Activated CD8-positive, alpha-beta T cell treated with anti-CD3 and anti-CD28 coated beads for 36 hours (primary cell): ENCODE measurements around the gene PCDHB10. TPM values are rescaled to one million over a fixed set of nuclear protein-coding genes. Genes with fewer than 3 reads are reported as not detected.
"Not testable (repeated sequence)": the region's sequence is repeated elsewhere in the genome, so short reads cannot be mapped to it uniquely, and the experiment has no call there.

Experiments
- ATAC-seq: fragments of 200-7000 bp; cut with Tn5 transposase; one replicate; pipeline ENCODE4 v1.10.0; 2021; ENCODE audit warnings: mild to moderate bottlenecking, moderate library complexity
- CTCF ChIA-PET: fragments of 350-600 bp; sonication (Branson Sonifier 250); formaldehyde crosslinking; loops from one replicate; lab custom pipeline; 2021; ENCODE audit warnings: antibody characterized with exemption; lab: Charles Lee
- POLR2A ChIA-PET: fragments of 350-600 bp; sonication (Branson Sonifier 250); formaldehyde crosslinking; loops from one replicate; lab custom pipeline; 2021; ENCODE audit warnings: antibody characterized with exemption; lab: Charles Lee
- DNase-seq: peaks from one replicate; pipeline ENCODE4 v3.0.0-alpha.2; 2020
- H3K27ac Mint-ChIP-seq: one replicate; pipeline ENCODE4 v1.8.0; 2021; ENCODE audit warnings: mild to moderate bottlenecking, mixed read lengths
- H3K27me3 Mint-ChIP-seq: one replicate; pipeline ENCODE4 v1.8.0; 2021; ENCODE audit warnings: mixed read lengths
- H3K36me3 Mint-ChIP-seq: one replicate; pipeline ENCODE4 v1.8.0; 2021; ENCODE audit warnings: low read depth, mixed read lengths
- H3K4me1 Mint-ChIP-seq: one replicate; pipeline ENCODE4 v1.8.0; 2021; ENCODE audit warnings: low read depth, mixed read lengths
- H3K4me3 Mint-ChIP-seq: one replicate; pipeline ENCODE4 v1.8.0; 2021; ENCODE audit warnings: mild to moderate bottlenecking, moderate library complexity, mixed read lengths
- H3K9me3 Mint-ChIP-seq: one replicate; pipeline ENCODE4 v1.8.0; 2021; ENCODE audit warnings: mixed read lengths
- CTCF ChIP-seq: fragments of 200-600 bp; IDR thresholded peaks from one replicate; pipeline ENCODE4 v1.8.0; 2022; ENCODE audit warnings: antibody characterized with exemption, mild to moderate bottlenecking
- intact Hi-C: fragments of 100-400 bp; cut with micrococcal nuclease; formaldehyde crosslinking; loops from one replicate; pipeline ENCODE4 v1.10.0; 2022
- total RNA-seq, 2 experiments: library from RNA; stranded (reverse); gene quantifications; one replicate each; pipeline ENCODE4 v1.2.3, GENCODE V29; 2021

Gene PCDHB10
- total RNA-seq, 2 experiments from 2014 or later = not detected

- Mint-ChIP-seq H3K27me3 (peaks cover 32% of the 10 kb centered on the region), H3K9me3 (peaks cover 32% of the 10 kb centered on the region), H3K4me3 (no peak overlapping the region), H3K27ac (no peak overlapping the region), H3K4me1 (no peaks in the 10 kb centered on the region), H3K36me3 (peaks cover 3% of the 10 kb centered on the region)
- ChIA-PET POLR2A (no interaction called here), CTCF (interaction anchor here (1.0 to 2.7 kb wide), 3 partner anchors 9 to 46 kb away, joined by 4 to 12 read pairs (median 6); partner anchors contain the start of genes PCDHB6 and PCDHB9)
- DNase-seq (no peak), ATAC-seq (no peak)
- TF ChIP-seq CTCF = no peak
- intact Hi-C loops = no loop called here
Observed at GRCh38 chr5:141196363-141196762, 4.2 kb downstream of the PCDHB10 start.

DNA sequence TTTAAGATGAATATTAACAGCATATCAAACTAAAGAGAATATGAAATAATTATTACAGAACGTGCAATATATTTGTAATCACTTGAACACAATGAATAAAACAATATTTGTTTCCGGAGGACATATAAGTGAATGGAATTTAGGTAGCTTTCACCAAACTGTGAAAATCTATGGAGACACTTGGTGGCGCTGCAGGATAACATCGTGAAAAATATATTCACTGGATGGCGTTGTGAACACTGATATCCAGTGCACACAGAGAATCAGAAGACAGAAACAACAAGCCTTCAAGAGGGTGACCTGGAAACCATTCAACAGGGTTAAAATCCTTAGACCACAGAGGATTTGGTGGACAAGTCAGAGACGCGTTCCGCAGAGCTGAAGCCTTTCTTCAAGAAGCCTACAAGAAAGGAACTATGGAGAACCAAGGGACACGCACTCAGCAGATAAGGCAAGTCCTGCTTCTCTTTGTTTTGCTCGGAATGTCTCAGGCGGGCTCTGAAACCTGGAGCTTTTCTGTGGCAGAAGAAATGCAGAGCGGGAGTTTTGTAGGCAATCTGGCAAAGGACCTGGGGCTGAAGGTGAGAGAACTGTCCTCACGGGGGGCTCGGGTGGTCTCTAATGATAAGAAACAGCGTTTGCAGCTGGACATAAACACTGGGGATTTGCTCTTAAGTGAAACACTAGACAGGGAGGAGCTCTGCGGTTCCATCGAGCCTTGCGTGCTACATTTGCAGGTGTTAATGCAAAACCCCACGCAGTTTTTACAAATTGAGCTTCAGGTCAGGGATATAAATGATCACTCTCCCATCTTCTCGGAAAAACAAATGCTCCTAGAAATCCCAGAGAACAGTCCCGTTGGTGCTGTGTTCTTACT, 7.4 kb downstream of the PCDHB10 start, which contains the start of gene PCDHB11:
TSS of gene PCDHB11 (plus strand) at position 269 of the 877 bp plus-strand sequence. CDS start at position 417, 148 bp downstream.
- H3K36me3 Mint-ChIP-seq = no peaks in the 10 kb centered on the region
- intact Hi-C loops = no loop called here
- peaks cover 16% of the 10 kb centered on the region for H3K27me3 Mint-ChIP-seq
- no peaks in the 10 kb centered on the region for H3K4me1 Mint-ChIP-seq
- no peak for TF ChIP-seq CTCF
- H3K4me3 Mint-ChIP-seq = no peak within 1 kb of the TSS
- no peak within 1 kb of the TSS for H3K27ac Mint-ChIP-seq
- DNase-seq = peak; percentile 13
- POLR2A ChIA-PET = no interaction called here
- H3K9me3 Mint-ChIP-seq = peaks cover 28% of the 10 kb centered on the region
- CTCF ChIA-PET = interaction anchor here (0.7 to 2.2 kb wide), 11 partner anchors 9 to 358 kb away, joined by 3 to 10 read pairs (median 3); partner anchors contain the start of genes PCDHB14, PCDHB9 and TAF7
- ATAC-seq = no peak

GRCh38 chr5:141201126-141201525, 9.0 kb downstream of the PCDHB10 start:
- H3K4me1 Mint-ChIP-seq, H3K27ac Mint-ChIP-seq, DNase-seq, POLR2A ChIA-PET, intact Hi-C loops, H3K4me3 Mint-ChIP-seq, ATAC-seq, H3K36me3 Mint-ChIP-seq, CTCF ChIA-PET: not testable (repeated sequence)
- peaks cover 25% of the 10 kb centered on the region for H3K9me3 Mint-ChIP-seq
- peaks cover 16% of the 10 kb centered on the region for H3K27me3 Mint-ChIP-seq

DNA sequence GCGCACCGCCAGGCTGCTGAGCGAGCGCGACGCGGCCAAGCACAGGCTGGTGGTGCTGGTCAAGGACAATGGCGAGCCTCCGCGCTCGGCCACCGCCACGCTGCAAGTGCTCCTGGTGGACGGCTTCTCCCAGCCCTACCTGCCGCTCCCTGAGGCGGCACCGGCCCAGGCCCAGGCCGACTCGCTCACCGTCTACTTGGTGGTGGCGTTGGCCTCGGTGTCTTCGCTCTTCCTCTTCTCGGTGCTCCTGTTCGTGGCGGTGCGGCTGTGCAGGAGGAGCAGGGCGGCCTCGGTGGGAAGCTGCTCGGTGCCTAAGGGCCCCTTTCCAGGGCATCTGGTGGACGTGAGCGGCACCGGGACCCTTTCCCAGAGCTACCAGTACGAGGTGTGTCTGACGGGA, 9.5 kb downstream of the PCDHB10 start:
- H3K36me3 Mint-ChIP-seq, H3K4me3 Mint-ChIP-seq, H3K4me1 Mint-ChIP-seq, DNase-seq, POLR2A ChIA-PET, ATAC-seq, H3K27ac Mint-ChIP-seq, intact Hi-C loops, CTCF ChIA-PET: not testable (repeated sequence)
- peaks cover 21% of the 10 kb centered on the region for H3K9me3 Mint-ChIP-seq
- peaks cover 19% of the 10 kb centered on the region for H3K27me3 Mint-ChIP-seq

GRCh38 chr5:141208478-141208877, 16.3 kb downstream of the PCDHB10 start, which contains the start of gene PCDHB12:
Gene PCDHB12 (plus strand): TSS chr5:141208719. CDS start chr5:141208908, 189 bp downstream.
- Mint-ChIP-seq H3K27me3 (peaks cover 37% of the 10 kb centered on the region), H3K36me3 (peaks cover 3% of the 10 kb centered on the region), H3K4me1 (no peaks in the 10 kb centered on the region), H3K27ac (no peak within 1 kb of the TSS), H3K9me3 (peaks cover 2% of the 10 kb centered on the region), H3K4me3 (no peak within 1 kb of the TSS)
- TF ChIP-seq CTCF = peak; percentile 44
- CTCF ChIA-PET = interaction anchor here (0.7 to 1.7 kb wide), 10 partner anchors 9 to 349 kb away, joined by 3 to 7 read pairs (median 4); partner anchors contain the start of genes PCDHB14, PCDHB15, PCDHGB7 and TAF7
- DNase-seq (peak; percentile 33), ATAC-seq (no peak)
- POLR2A ChIA-PET = no interaction called here
- intact Hi-C loops = no loop called here

DNA sequence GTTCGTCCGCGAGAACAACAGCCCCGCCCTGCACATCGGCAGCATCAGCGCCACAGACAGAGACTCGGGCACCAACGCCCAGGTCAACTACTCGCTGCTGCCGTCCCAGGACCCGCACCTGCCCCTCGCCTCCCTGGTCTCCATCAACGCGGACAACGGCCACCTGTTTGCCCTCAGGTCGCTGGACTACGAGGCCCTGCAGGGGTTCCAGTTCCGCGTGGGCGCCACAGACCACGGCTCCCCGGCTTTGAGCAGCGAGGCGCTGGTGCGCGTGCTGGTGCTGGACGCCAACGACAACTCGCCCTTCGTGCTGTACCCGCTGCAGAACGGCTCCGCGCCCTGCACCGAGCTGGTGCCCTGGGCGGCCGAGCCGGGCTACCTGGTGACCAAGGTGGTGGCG, 18.1 kb downstream of the PCDHB10 start:
- DNase-seq, intact Hi-C loops, H3K27ac Mint-ChIP-seq, H3K4me3 Mint-ChIP-seq, ATAC-seq, POLR2A ChIA-PET, H3K36me3 Mint-ChIP-seq, H3K9me3 Mint-ChIP-seq, H3K4me1 Mint-ChIP-seq, CTCF ChIA-PET: not testable (repeated sequence)
- H3K27me3 Mint-ChIP-seq = peaks cover 49% of the 10 kb centered on the region

DNA sequence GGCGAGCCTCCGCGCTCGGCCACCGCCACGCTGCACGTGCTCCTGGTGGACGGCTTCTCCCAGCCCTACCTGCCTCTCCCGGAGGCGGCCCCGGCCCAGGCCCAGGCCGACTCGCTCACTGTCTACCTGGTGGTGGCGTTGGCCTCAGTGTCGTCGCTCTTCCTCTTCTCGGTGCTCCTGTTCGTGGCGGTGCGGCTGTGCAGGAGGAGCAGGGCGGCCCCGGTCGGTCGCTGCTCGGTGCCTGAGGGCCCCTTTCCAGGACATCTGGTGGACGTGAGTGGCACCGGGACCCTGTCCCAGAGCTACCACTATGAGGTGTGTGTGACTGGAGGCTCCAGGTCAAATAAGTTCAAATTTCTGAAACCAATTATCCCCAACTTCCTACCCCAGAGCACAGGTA, 18.7 kb downstream of the PCDHB10 start:
- POLR2A ChIA-PET, intact Hi-C loops, H3K4me1 Mint-ChIP-seq, H3K9me3 Mint-ChIP-seq, H3K36me3 Mint-ChIP-seq, H3K27ac Mint-ChIP-seq, ATAC-seq, H3K4me3 Mint-ChIP-seq, DNase-seq, CTCF ChIA-PET: not testable (repeated sequence)
- H3K27me3 Mint-ChIP-seq = peaks cover 51% of the 10 kb centered on the region

DNA sequence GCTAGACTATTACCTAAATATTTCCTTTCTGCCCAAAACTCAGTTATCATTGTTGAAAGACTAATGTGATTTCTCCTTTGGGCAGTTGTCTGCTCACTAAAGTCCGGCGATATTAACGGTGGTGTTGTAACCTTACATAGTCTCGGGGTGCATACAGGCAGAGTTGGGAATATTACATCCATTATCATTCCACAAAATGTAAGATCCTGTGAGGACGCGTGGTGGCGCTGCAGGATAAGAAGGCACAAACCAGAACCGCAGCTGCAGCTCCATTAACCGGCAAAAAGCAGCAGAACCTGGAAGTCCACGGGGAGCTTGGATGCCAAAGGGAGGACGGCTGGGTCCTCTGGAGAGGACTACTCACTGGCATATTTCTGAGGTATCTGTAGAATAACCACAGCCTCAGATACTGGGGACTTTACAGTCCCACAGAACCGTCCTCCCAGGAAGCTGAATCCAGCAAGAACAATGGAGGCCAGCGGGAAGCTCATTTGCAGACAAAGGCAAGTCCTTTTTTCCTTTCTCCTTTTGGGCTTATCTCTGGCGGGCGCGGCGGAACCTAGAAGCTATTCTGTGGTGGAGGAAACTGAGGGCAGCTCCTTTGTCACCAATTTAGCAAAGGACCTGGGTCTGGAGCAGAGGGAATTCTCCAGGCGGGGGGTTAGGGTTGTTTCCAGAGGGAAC, 21.6 kb downstream of the PCDHB10 start, which contains the start of gene PCDHB13:
TSS of gene PCDHB13 (plus strand) at position 264 of the 684 bp plus-strand sequence. CDS start at position 469, 205 bp downstream.
- DNase-seq = peak; percentile 37
- Mint-ChIP-seq H3K9me3 (peaks cover 11% of the 10 kb centered on the region), H3K36me3 (peaks cover 10% of the 10 kb centered on the region), H3K27me3 (peaks cover 48% of the 10 kb centered on the region)
- H3K4me1 Mint-ChIP-seq, intact Hi-C loops, POLR2A ChIA-PET, ATAC-seq, H3K4me3 Mint-ChIP-seq, H3K27ac Mint-ChIP-seq: not testable (repeated sequence)
- CTCF ChIA-PET = interaction anchor here (1.1 kb wide), 1 partner anchor 350 kb away, joined by 6 read pairs; no protein-coding TSS in a partner anchor
